ENCODE data around the gene ECM2. TPM values are rescaled to one million over a fixed set of nuclear protein-coding genes. Genes with fewer than 3 reads are reported as not detected.

ECM2 gene
- total RNA-seq, 1 donor, result 62.2 TPM

DNA sequence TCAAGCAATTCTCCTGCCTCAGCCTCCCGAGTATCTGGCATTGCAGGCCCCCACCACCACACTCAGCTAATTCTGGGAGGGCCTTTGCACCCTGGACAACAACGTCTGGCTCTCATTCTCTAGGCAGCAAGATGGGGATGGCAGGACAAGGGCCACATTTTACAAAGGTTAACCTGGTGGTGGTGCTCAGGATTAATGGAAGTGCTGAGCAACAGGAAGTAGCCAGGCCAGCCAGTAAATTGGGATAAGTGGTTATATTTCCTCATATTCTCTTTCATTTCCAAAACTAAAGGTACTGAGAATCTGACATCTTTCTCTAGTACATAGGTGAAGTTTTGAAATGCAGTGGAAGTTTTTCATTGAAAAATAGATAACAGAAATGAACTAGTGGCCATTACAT is 28.8 kb downstream of the ECM2 start:
- Histone ChIP-seq H3K79me2 (ENCODE audit: insufficient read depth, low read length) (no peaks in the 10 kb centered on the region), H3K9me3 (ENCODE audit: low read depth, low read length) (no peaks in the 10 kb centered on the region), H3K4me1 (ENCODE audit: insufficient read depth, low read length) (peaks cover 38% of the 10 kb centered on the region), H3K4me3 (ENCODE audit: insufficient read depth, low read length) (no peak overlapping the region), H2AFZ (ENCODE audit: low read length) (peak overlapping the region; percentile 32), H4K20me1 (ENCODE audit: insufficient read depth, low read length) (no peaks in the 10 kb centered on the region), H3K27ac (ENCODE audit: low read depth, low read length) (peak overlapping the region; percentile 84), H3K4me2 (ENCODE audit: insufficient read depth, low read length) (no peak overlapping the region), H3K36me3 (ENCODE audit: insufficient read depth, low read length) (no peaks in the 10 kb centered on the region), H3K27me3 (ENCODE audit: insufficient read depth, low read length) (no peaks in the 10 kb centered on the region)
- DNase-seq (ENCODE audit: insufficient read length, low spot score, missing footprints), result peak; percentile 58
- TF ChIP-seq, protein P1, sequence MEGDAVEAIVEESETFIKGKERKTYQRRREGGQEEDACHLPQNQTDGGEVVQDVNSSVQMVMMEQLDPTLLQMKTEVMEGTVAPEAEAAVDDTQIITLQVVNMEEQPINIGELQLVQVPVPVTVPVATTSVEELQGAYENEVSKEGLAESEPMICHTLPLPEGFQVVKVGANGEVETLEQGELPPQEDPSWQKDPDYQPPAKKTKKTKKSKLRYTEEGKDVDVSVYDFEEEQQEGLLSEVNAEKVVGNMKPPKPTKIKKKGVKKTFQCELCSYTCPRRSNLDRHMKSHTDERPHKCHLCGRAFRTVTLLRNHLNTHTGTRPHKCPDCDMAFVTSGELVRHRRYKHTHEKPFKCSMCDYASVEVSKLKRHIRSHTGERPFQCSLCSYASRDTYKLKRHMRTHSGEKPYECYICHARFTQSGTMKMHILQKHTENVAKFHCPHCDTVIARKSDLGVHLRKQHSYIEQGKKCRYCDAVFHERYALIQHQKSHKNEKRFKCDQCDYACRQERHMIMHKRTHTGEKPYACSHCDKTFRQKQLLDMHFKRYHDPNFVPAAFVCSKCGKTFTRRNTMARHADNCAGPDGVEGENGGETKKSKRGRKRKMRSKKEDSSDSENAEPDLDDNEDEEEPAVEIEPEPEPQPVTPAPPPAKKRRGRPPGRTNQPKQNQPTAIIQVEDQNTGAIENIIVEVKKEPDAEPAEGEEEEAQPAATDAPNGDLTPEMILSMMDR (IDR thresholded peaks at IDR 0.05; ENCODE audit: extremely low read depth, low read depth, low read length), result peak; percentile 6

DNA sequence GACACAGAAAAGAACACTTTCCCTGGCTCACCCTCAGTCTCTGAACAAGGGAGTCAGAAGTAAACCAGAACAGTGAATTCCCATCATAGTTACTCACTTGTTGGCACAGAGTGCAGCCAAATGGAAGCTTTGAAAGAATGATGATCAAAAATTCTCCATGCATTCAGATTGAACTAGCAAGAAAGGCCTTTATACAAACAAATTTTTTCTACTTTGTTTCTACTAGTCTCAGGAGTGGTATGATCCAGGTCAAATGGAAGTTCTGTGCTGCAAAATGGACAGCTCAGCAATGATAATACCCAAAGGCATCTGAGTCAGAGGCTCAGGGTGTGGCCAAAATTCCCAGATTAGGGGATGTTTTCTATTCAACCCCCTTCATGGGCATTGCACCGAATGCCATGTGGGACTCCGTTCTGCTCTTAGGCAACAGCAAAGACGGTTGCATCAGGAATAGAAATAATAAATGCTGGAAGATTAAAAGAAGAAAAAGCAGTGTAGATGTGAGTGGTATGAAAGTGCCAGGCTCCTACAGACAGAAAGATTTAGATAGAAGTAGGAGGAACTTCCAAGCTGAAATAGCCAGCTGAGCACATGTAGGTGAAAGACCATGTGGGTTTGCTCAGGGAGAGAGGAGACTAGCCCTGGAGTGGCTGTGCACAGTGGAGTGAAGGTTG is 29.5 kb downstream of the ECM2 start:
- TF ChIP-seq, protein P1 (IDR thresholded peaks at IDR 0.05; ENCODE audit: extremely low read depth, low read depth, low read length), result no peak
- Histone ChIP-seq H4K20me1 (ENCODE audit: insufficient read depth, low read length) (no peaks in the 10 kb centered on the region), H3K79me2 (ENCODE audit: insufficient read depth, low read length) (no peaks in the 10 kb centered on the region), H3K4me1 (ENCODE audit: insufficient read depth, low read length) (peaks cover 38% of the 10 kb centered on the region), H3K27ac (ENCODE audit: low read depth, low read length) (peak overlapping the region; percentile 84), H3K4me2 (ENCODE audit: insufficient read depth, low read length) (peak overlapping the region; percentile 77), H3K27me3 (ENCODE audit: insufficient read depth, low read length) (no peaks in the 10 kb centered on the region), H3K9me3 (ENCODE audit: low read depth, low read length) (no peaks in the 10 kb centered on the region), H3K36me3 (ENCODE audit: insufficient read depth, low read length) (no peaks in the 10 kb centered on the region), H2AFZ (ENCODE audit: low read length) (peak overlapping the region; percentile 76), H3K4me3 (ENCODE audit: insufficient read depth, low read length) (peak overlapping the region; percentile 40)
- DNase-seq (ENCODE audit: insufficient read length, low spot score, missing footprints), result peak; percentile 93

DNA sequence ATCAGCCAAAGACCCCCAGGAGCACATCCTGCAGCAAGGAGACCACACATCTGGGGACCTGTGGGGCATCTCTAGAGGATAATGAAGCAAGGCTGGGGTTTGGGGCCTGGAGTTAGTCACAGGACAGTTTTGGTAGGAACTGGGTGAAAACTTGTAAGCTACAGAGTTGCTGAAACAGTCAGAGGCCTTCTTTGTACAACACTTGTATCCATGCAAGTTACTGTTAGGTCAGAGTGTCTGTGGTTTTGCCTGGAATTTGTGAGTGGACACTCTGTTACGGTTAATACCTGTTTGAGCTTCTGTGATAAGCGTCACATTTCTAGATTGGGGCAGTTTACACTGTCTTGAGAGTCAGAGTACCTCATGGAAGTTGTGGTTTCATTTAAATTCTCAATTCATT is 30.9 kb downstream of the ECM2 start:
- Histone ChIP-seq H3K9me3 (ENCODE audit: low read depth, low read length) (no peaks in the 10 kb centered on the region), H3K4me2 (ENCODE audit: insufficient read depth, low read length) (peak overlapping the region; percentile 20), H4K20me1 (ENCODE audit: insufficient read depth, low read length) (no peaks in the 10 kb centered on the region), H3K4me3 (ENCODE audit: insufficient read depth, low read length) (no peak overlapping the region), H3K27ac (ENCODE audit: low read depth, low read length) (peak overlapping the region; percentile 84), H3K79me2 (ENCODE audit: insufficient read depth, low read length) (no peaks in the 10 kb centered on the region), H3K27me3 (ENCODE audit: insufficient read depth, low read length) (no peaks in the 10 kb centered on the region), H2AFZ (ENCODE audit: low read length) (peak overlapping the region; percentile 71), H3K4me1 (ENCODE audit: insufficient read depth, low read length) (peaks cover 33% of the 10 kb centered on the region), H3K36me3 (ENCODE audit: insufficient read depth, low read length) (no peaks in the 10 kb centered on the region)
- TF ChIP-seq, protein P1 (IDR thresholded peaks at IDR 0.05; ENCODE audit: extremely low read depth, low read depth, low read length), result no peak
- DNase-seq (ENCODE audit: insufficient read length, low spot score, missing footprints), result peak; percentile 29

DNA sequence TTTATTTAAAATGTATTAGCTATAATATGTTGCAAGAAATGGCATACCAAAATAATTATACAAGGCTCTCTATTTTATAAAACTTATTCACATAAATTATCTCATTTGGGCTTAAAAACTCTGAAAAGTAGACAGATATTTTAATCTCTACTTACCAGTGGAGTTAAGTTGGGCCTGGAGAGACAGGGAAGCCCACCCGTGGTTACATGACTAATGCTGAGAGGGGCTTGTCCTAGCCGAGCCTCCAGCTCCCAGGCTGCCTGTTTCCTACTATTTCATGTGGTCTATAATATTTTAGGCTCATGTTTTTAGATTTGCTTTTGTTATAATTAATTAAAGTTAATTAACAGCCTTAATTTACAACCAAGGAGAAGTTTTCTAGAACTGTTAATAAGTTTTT is 32.6 kb downstream of the ECM2 start:
- DNase-seq (ENCODE audit: insufficient read length, low spot score, missing footprints), result no peak
- no peak overlapping the region for H3K4me3 ChIP-seq (ENCODE audit: insufficient read depth, low read length)

More for the DNA sequence above, 32.6 kb downstream of the ECM2 start:
- H3K36me3 ChIP-seq (ENCODE audit: insufficient read depth, low read length), result no peaks in the 10 kb centered on the region
- H4K20me1 ChIP-seq (ENCODE audit: insufficient read depth, low read length), result no peaks in the 10 kb centered on the region
- peaks cover 38% of the 10 kb centered on the region for H3K4me1 ChIP-seq (ENCODE audit: insufficient read depth, low read length)
- no peak overlapping the region for H3K4me2 ChIP-seq (ENCODE audit: insufficient read depth, low read length)
- TF ChIP-seq, protein P1 (IDR thresholded peaks at IDR 0.05; ENCODE audit: extremely low read depth, low read depth, low read length), result no peak
- H3K79me2 ChIP-seq (ENCODE audit: insufficient read depth, low read length), result no peaks in the 10 kb centered on the region
- no peak overlapping the region for H3K27ac ChIP-seq (ENCODE audit: low read depth, low read length)
- H3K9me3 ChIP-seq (ENCODE audit: low read depth, low read length), result no peaks in the 10 kb centered on the region
- H2AFZ ChIP-seq (ENCODE audit: low read length), result no peak overlapping the region
- no peaks in the 10 kb centered on the region for H3K27me3 ChIP-seq (ENCODE audit: insufficient read depth, low read length)
